MM.1S (cell line): ENCODE data around the gene SLC31A1.

ENCODE experiments used
- CTCF ChIP-seq: fragments of 300-600 bp; sonication (generic); IDR thresholded peaks from 2 replicates; pipeline ENCODE4 v1.5.1; 2016; ENCODE audit warnings: antibody characterized with exemption, low read length, mixed read lengths
- EZH2 ChIP-seq: fragments of 300-600 bp; sonication (generic); optimal IDR thresholded peaks from 2 replicates; pipeline ENCODE3; 2017; ENCODE audit warnings: low read depth, mild to moderate bottlenecking, antibody characterized with exemption, low read length, mixed read lengths
- EZH2phosphoT487 ChIP-seq: fragments of 300-600 bp; sonication (generic); IDR thresholded peaks from 2 replicates; pipeline ENCODE4 v1.6.1; 2018; ENCODE audit warnings: antibody characterized with exemption, low read length

GRCh38 chr9:113306566-113306965, 85.2 kb downstream of the SLC31A1 start:
- TF ChIP-seq CTCF (no peak), EZH2 (no peak), EZH2phosphoT487 (no peak)
